ENCODE measurements around the gene TFDP1.

TFDP1 gene

GRCh38 chr13:113545455-113545930 is 39.1 kb upstream of the TFDP1 start:
- Histone ChIP-seq H3K27me3 (ENCODE audit: insufficient read depth, low read length) (no peaks in the 10 kb centered on the region), H3K4me3 (ENCODE audit: low read length) (no peak overlapping the region), H3K4me1 (ENCODE audit: insufficient read depth, low read length) (no peaks in the 10 kb centered on the region), H2AFZ (ENCODE audit: low read depth, low read length) (no peak overlapping the region), H3K36me3 (ENCODE audit: insufficient read depth, low read length) (peaks cover 17% of the 10 kb centered on the region), H3K9me3 (ENCODE audit: low read length) (peaks cover 19% of the 10 kb centered on the region)

GRCh38 chr13:113545931-113546516 is 38.5 kb upstream of the TFDP1 start:
- no peaks in the 10 kb centered on the region for H3K27me3 ChIP-seq (ENCODE audit: insufficient read depth, low read length)
- no peak overlapping the region for H3K4me3 ChIP-seq (ENCODE audit: low read length)
- H2AFZ ChIP-seq (ENCODE audit: low read depth, low read length) = no peak overlapping the region
- peaks cover 13% of the 10 kb centered on the region for H3K9me3 ChIP-seq (ENCODE audit: low read length)
- no peaks in the 10 kb centered on the region for H3K4me1 ChIP-seq (ENCODE audit: insufficient read depth, low read length)
- H3K36me3 ChIP-seq (ENCODE audit: insufficient read depth, low read length) = peaks cover 15% of the 10 kb centered on the region

- Histone ChIP-seq H3K4me3 (ENCODE audit: low read length) (no peak overlapping the region), H3K36me3 (ENCODE audit: insufficient read depth, low read length) (peaks cover 16% of the 10 kb centered on the region), H2AFZ (ENCODE audit: low read depth, low read length) (no peak overlapping the region), H3K27me3 (ENCODE audit: insufficient read depth, low read length) (no peaks in the 10 kb centered on the region), H3K9me3 (ENCODE audit: low read length) (peaks cover 9% of the 10 kb centered on the region), H3K4me1 (ENCODE audit: insufficient read depth, low read length) (no peaks in the 10 kb centered on the region)
Measured at GRCh38 chr13:113546571-113547237, 37.8 kb upstream of the TFDP1 start.

- H3K9me3 ChIP-seq (ENCODE audit: low read length) = peaks cover 6% of the 10 kb centered on the region
- no peaks in the 10 kb centered on the region for H3K27me3 ChIP-seq (ENCODE audit: insufficient read depth, low read length)
- peaks cover 17% of the 10 kb centered on the region for H3K36me3 ChIP-seq (ENCODE audit: insufficient read depth, low read length)
- no peaks in the 10 kb centered on the region for H3K4me1 ChIP-seq (ENCODE audit: insufficient read depth, low read length)
- no peak overlapping the region for H2AFZ ChIP-seq (ENCODE audit: low read depth, low read length)
- H3K4me3 ChIP-seq (ENCODE audit: low read length) = no peak overlapping the region
Measured at GRCh38 chr13:113547238-113547971, 37.1 kb upstream of the TFDP1 start.

GRCh38 chr13:113548171-113548641 is 36.3 kb upstream of the TFDP1 start:
- Histone ChIP-seq H3K36me3 (ENCODE audit: insufficient read depth, low read length) (peaks cover 15% of the 10 kb centered on the region), H2AFZ (ENCODE audit: low read depth, low read length) (no peak overlapping the region), H3K4me3 (ENCODE audit: low read length) (no peak overlapping the region), H3K27me3 (ENCODE audit: insufficient read depth, low read length) (no peaks in the 10 kb centered on the region), H3K9me3 (ENCODE audit: low read length) (peaks cover 3% of the 10 kb centered on the region), H3K4me1 (ENCODE audit: insufficient read depth, low read length) (no peaks in the 10 kb centered on the region)

GRCh38 chr13:113548778-113549621 is 35.6 kb upstream of the TFDP1 start:
- Histone ChIP-seq H3K4me1 (ENCODE audit: insufficient read depth, low read length) (no peaks in the 10 kb centered on the region), H3K36me3 (ENCODE audit: insufficient read depth, low read length) (peaks cover 19% of the 10 kb centered on the region), H3K9me3 (ENCODE audit: low read length) (peaks cover 2% of the 10 kb centered on the region), H3K27me3 (ENCODE audit: insufficient read depth, low read length) (no peaks in the 10 kb centered on the region), H2AFZ (ENCODE audit: low read depth, low read length) (no peak overlapping the region), H3K4me3 (ENCODE audit: low read length) (no peak overlapping the region)

GRCh38 chr13:113550453-113550852 is 34.1 kb upstream of the TFDP1 start:
- Histone ChIP-seq H2AFZ (ENCODE audit: low read depth, low read length) (no peak overlapping the region), H3K4me3 (ENCODE audit: low read length) (no peak overlapping the region), H3K27me3 (ENCODE audit: insufficient read depth, low read length) (no peaks in the 10 kb centered on the region), H3K36me3 (ENCODE audit: insufficient read depth, low read length) (peaks cover 19% of the 10 kb centered on the region), H3K4me1 (ENCODE audit: insufficient read depth, low read length) (no peaks in the 10 kb centered on the region), H3K9me3 (ENCODE audit: low read length) (no peaks in the 10 kb centered on the region)

GRCh38 chr13:113551081-113552000 is 33.2 kb upstream of the TFDP1 start:
- Histone ChIP-seq H3K27me3 (ENCODE audit: insufficient read depth, low read length) (no peaks in the 10 kb centered on the region), H3K36me3 (ENCODE audit: insufficient read depth, low read length) (peaks cover 19% of the 10 kb centered on the region), H3K4me1 (ENCODE audit: insufficient read depth, low read length) (no peaks in the 10 kb centered on the region), H2AFZ (ENCODE audit: low read depth, low read length) (no peak overlapping the region), H3K4me3 (ENCODE audit: low read length) (no peak overlapping the region), H3K9me3 (ENCODE audit: low read length) (no peaks in the 10 kb centered on the region)

GRCh38 chr13:113552079-113552478 is 32.5 kb upstream of the TFDP1 start:
- Histone ChIP-seq H3K36me3 (ENCODE audit: insufficient read depth, low read length) (peaks cover 19% of the 10 kb centered on the region), H3K4me1 (ENCODE audit: insufficient read depth, low read length) (no peaks in the 10 kb centered on the region), H2AFZ (ENCODE audit: low read depth, low read length) (no peak overlapping the region)

GRCh38 chr13:113552786-113553434 is 31.6 kb upstream of the TFDP1 start:
- Histone ChIP-seq H3K9me3 (ENCODE audit: low read length) (no peaks in the 10 kb centered on the region), H3K4me3 (ENCODE audit: low read length) (no peak overlapping the region), H3K4me1 (ENCODE audit: insufficient read depth, low read length) (no peaks in the 10 kb centered on the region), H3K36me3 (ENCODE audit: insufficient read depth, low read length) (peaks cover 19% of the 10 kb centered on the region), H3K27me3 (ENCODE audit: insufficient read depth, low read length) (no peaks in the 10 kb centered on the region), H2AFZ (ENCODE audit: low read depth, low read length) (no peak overlapping the region)

More at GRCh38 chr13:113552079-113552478, 32.5 kb upstream of the TFDP1 start:
- H3K27me3 ChIP-seq (ENCODE audit: insufficient read depth, low read length) = no peaks in the 10 kb centered on the region
- no peak overlapping the region for H3K4me3 ChIP-seq (ENCODE audit: low read length)
- H3K9me3 ChIP-seq (ENCODE audit: low read length) = no peaks in the 10 kb centered on the region

GRCh38 chr13:113553511-113554332 is 30.8 kb upstream of the TFDP1 start:
- Histone ChIP-seq H3K4me3 (ENCODE audit: low read length) (no peak overlapping the region), H3K27me3 (ENCODE audit: insufficient read depth, low read length) (no peaks in the 10 kb centered on the region), H3K9me3 (ENCODE audit: low read length) (no peaks in the 10 kb centered on the region), H3K36me3 (ENCODE audit: insufficient read depth, low read length) (peaks cover 19% of the 10 kb centered on the region), H3K4me1 (ENCODE audit: insufficient read depth, low read length) (no peaks in the 10 kb centered on the region), H2AFZ (ENCODE audit: low read depth, low read length) (no peak overlapping the region)
